Calu3 (cell line): ENCODE measurements around the gene GMPPA. TPM values are rescaled to one million over a fixed set of nuclear protein-coding genes. Genes with fewer than 3 reads are reported as not detected.

Source experiments
- BruUV-seq: library from RNA; stranded (reverse); fragments of 400-500 nt; replicated peaks from 2 replicates; lab custom pipeline; 2021; lab: Mats Ljungman, UMichigan
- CTCF ChIA-PET: fragments of 300-600 bp; sonication (Branson Sonifier 250); formaldehyde crosslinking; loops from one replicate; lab custom pipeline; 2022; ENCODE audit warnings: antibody characterized with exemption; lab: Charles Lee
- DNase-seq: peaks from one replicate; pipeline ENCODE4 v3.0.0; 2022
- H3K27ac Mint-ChIP-seq: one replicate; pipeline ENCODE4 v1.8.0; 2022; ENCODE audit warnings: mixed read lengths; ENCODE audit not compliant: unreplicated experiment
- H3K27me3 Mint-ChIP-seq: one replicate; pipeline ENCODE4 v1.8.0; 2022; ENCODE audit warnings: mixed read lengths; ENCODE audit not compliant: unreplicated experiment
- H3K36me3 Mint-ChIP-seq: one replicate; pipeline ENCODE4 v1.8.0; 2022; ENCODE audit warnings: mild to moderate bottlenecking, moderate library complexity, mixed read lengths; ENCODE audit not compliant: insufficient read depth, unreplicated experiment
- H3K4me1 Mint-ChIP-seq: one replicate; pipeline ENCODE4 v1.8.0; 2022; ENCODE audit warnings: mild to moderate bottlenecking, low read depth, mixed read lengths; ENCODE audit not compliant: unreplicated experiment
- H3K4me3 Mint-ChIP-seq: one replicate; pipeline ENCODE4 v1.8.0; 2022; ENCODE audit warnings: mild to moderate bottlenecking, low read depth, moderate library complexity, mixed read lengths; ENCODE audit not compliant: unreplicated experiment
- H3K9me3 Mint-ChIP-seq: one replicate; pipeline ENCODE4 v1.8.0; 2022; ENCODE audit warnings: low read depth, mixed read lengths; ENCODE audit not compliant: unreplicated experiment
- CTCF ChIP-seq: fragments of 200-600 bp; IDR thresholded peaks from one replicate; pipeline ENCODE4 v1.8.0; 2022; ENCODE audit warnings: antibody characterized with exemption; ENCODE audit not compliant: unreplicated experiment
- intact Hi-C: fragments of 100-400 bp; cut with micrococcal nuclease; formaldehyde crosslinking; loops from one replicate; pipeline ENCODE4 v1.10.0; 2022; ENCODE audit not compliant: unreplicated experiment
- total RNA-seq: library from RNA; stranded (reverse); gene quantifications from 2 replicates; pipeline ENCODE4 v1.2.3, GENCODE V29; 2022

Gene GMPPA
- total RNA-seq, 1 experiment from 2014 or later: 53.0 TPM

GRCh38 chr2:219506153-219506801 is 7.6 kb downstream of the GMPPA start:
- TF ChIP-seq CTCF: no peak

GRCh38 chr2:219506802-219507526 is 8.3 kb downstream of the GMPPA start:
- CTCF ChIA-PET: interaction anchor here (3.9 kb wide), 1 partner anchor 8 kb away, joined by 35 read pairs; the partner anchor contains the start of gene GMPPA
- no peak overlapping the region for H3K27ac Mint-ChIP-seq
- BruUV-seq: no TSS peak
- peaks cover 29% of the 10 kb centered on the region for H3K36me3 Mint-ChIP-seq
- peaks cover 30% of the 10 kb centered on the region for H3K27me3 Mint-ChIP-seq
- H3K4me1 Mint-ChIP-seq: peaks cover 11% of the 10 kb centered on the region
- H3K4me3 Mint-ChIP-seq: no peak overlapping the region
- no peak for DNase-seq
- no peaks in the 10 kb centered on the region for H3K9me3 Mint-ChIP-seq
- TF ChIP-seq CTCF: no peak
- intact Hi-C loops: no loop called here

More at GRCh38 chr2:219506153-219506801, 7.6 kb downstream of the GMPPA start:
- H3K36me3 Mint-ChIP-seq: peaks cover 34% of the 10 kb centered on the region
- peaks cover 11% of the 10 kb centered on the region for H3K4me1 Mint-ChIP-seq
- intact Hi-C loops: no loop called here
- no TSS peak for BruUV-seq
- H3K27ac Mint-ChIP-seq: no peak overlapping the region
- no peaks in the 10 kb centered on the region for H3K9me3 Mint-ChIP-seq
- peaks cover 23% of the 10 kb centered on the region for H3K27me3 Mint-ChIP-seq
- DNase-seq: no peak
- CTCF ChIA-PET: no interaction called here
- no peak overlapping the region for H3K4me3 Mint-ChIP-seq

DNA sequence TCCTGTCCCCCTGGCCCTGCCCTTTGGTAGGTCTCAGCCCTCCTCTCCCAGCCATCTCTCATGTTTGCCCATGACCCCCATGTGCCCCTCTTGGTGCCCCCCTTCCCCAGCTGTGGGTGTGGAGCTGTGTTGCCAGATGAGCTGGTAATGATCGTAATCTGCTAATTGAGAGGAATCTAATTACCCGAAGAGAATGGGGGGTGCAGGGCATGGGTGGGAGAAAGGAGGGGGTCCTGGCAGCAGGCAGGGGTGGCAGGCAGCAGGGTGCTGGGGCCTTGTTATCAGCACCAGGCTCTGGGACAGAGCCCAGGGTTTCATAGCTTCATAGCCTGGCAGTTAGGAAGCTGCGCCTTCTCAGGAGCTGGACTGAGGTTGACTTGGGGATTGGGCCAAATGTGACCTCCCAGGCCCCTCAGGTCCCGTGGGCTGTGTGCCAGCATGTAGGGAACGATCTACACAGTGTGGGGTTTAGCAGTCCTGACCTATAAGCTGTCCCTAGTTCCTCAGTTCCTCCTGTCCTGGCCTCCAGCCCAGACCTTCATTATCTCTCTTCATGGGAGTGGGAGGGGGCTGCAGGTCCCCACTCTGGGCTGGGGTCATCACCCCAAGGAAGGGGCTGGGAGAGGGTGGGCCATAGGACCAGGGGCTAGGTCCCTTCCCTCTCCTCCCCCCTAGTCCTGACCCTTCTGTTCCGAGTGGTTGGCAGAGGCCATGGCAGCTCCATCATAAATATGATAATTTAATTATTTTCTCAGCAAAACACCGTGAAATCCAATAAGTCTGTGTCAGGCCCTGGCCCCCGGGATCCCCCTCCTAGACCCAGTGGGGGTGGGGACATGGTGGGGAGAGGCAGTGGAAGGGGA is 9.1 kb downstream of the GMPPA start:
- CTCF ChIA-PET: interaction anchor here (0.8 to 3.9 kb wide), 2 partner anchors 9 to 12 kb away, joined by 3 to 35 read pairs; partner anchors contain the start of gene GMPPA
- Mint-ChIP-seq H3K27ac (no peak overlapping the region), H3K4me1 (peaks cover 11% of the 10 kb centered on the region), H3K9me3 (no peaks in the 10 kb centered on the region), H3K4me3 (no peak overlapping the region), H3K27me3 (peaks cover 38% of the 10 kb centered on the region), H3K36me3 (peaks cover 29% of the 10 kb centered on the region)
- no peak for DNase-seq
- no TSS peak for BruUV-seq
- intact Hi-C loops: no loop called here
- TF ChIP-seq CTCF: no peak

- no peak overlapping the region for H3K4me3 Mint-ChIP-seq
- peaks cover 32% of the 10 kb centered on the region for H3K36me3 Mint-ChIP-seq
- peaks cover 17% of the 10 kb centered on the region for H3K4me1 Mint-ChIP-seq
- H3K27me3 Mint-ChIP-seq: peaks cover 44% of the 10 kb centered on the region
- TF ChIP-seq CTCF: no peak
- H3K9me3 Mint-ChIP-seq: no peaks in the 10 kb centered on the region
- no peak for DNase-seq
- CTCF ChIA-PET: interaction anchor here (0.8 to 3.9 kb wide), 2 partner anchors 10 to 13 kb away, joined by 3 to 35 read pairs; partner anchors contain the start of gene GMPPA
- H3K27ac Mint-ChIP-seq: no peak overlapping the region
- intact Hi-C loops: no loop called here
- BruUV-seq: no TSS peak
These were observed 9.7 kb downstream of the GMPPA start for GRCh38 chr2:219508444-219508734.
